Thymus (tissue), 11 donors: Measurements from ENCODE around the gene ABCC9. TPM values are rescaled to one million over a fixed set of nuclear protein-coding genes. Genes with fewer than 3 reads are reported as not detected.
"Not testable (repeated sequence)": the region's sequence is repeated elsewhere in the genome, so short reads cannot be mapped to it uniquely, and the experiment has no call there.

Source experiments
- DNase-seq, 9 donors: peaks; one replicate each; pipeline ENCODE4 v3.0.0-alpha.2; 2013; ENCODE audit warnings: low spot score in 9 of 9, low read depth in 6 of 9, missing footprints in 1 of 9
- H3K27ac ChIP-seq, 2 donors: one replicate each; pipeline ENCODE4 v1.5.1; 2013; ENCODE audit warnings: control low read depth in 1 of 2, low read depth in 1 of 2, low read length in 1 of 2, mild to moderate bottlenecking in 1 of 2, moderate library complexity in 1 of 2
- H3K27me3 ChIP-seq, 2 donors: one replicate each; pipeline ENCODE4 v1.5.1; 2013; ENCODE audit warnings: low read length in 1 of 2; ENCODE audit not compliant: control insufficient read depth in 2 of 2, insufficient read depth in 1 of 2
- H3K36me3 ChIP-seq, 2 donors: one replicate each; pipeline ENCODE4 v1.5.1; 2013; ENCODE audit warnings: low read length in 1 of 2, mild to moderate bottlenecking in 1 of 2, moderate library complexity in 1 of 2; ENCODE audit not compliant: control insufficient read depth in 2 of 2, insufficient read depth in 2 of 2
- H3K4me1 ChIP-seq, 2 donors: one replicate each; pipeline ENCODE4 v1.5.1; 2013; ENCODE audit warnings: low read length in 2 of 2; ENCODE audit not compliant: control insufficient read depth in 2 of 2, insufficient read depth in 2 of 2
- H3K4me3 ChIP-seq, 2 donors: one replicate each; pipeline ENCODE4 v1.5.1; 2013; ENCODE audit warnings: low read length in 2 of 2, control low read depth in 1 of 2, mild to moderate bottlenecking in 1 of 2
- H3K9me3 ChIP-seq, 2 donors: one replicate each; pipeline ENCODE4 v1.5.1; 2013; ENCODE audit warnings: low read length in 1 of 2, mild to moderate bottlenecking in 1 of 2; ENCODE audit not compliant: control insufficient read depth in 2 of 2, insufficient read depth in 1 of 2
- WGBS: extraction: QIAGEN DNeasy Blood & Tissue Kit; methylation state at CpG from one replicate; pipeline ENCODE4 v1.1.7; 2013; 5-methylcytosine and 5-hydroxymethylcytosine counted together
- polyA plus RNA-seq: library from polyadenylated mRNA; stranded (reverse); fragments of 200-250 nt; gene quantifications from one replicate; pipeline ENCODE4 v1.2.3, GENCODE V29; 2013
- total RNA-seq: library from RNA; stranded (reverse); fragments of 120-200 nt; gene quantifications from one replicate; pipeline ENCODE4 v1.2.4, GENCODE V29; 2013
- donor health status: healthy.

Gene ABCC9
- total and polyA plus RNA-seq, 2 donors, result 1.5 to 4.4 TPM

GRCh38 chr12:21913823-21914222 lies 27.4 kb downstream of the ABCC9 start:
- Histone ChIP-seq H3K27ac (no peak overlapping the region), H3K4me3 (no peak overlapping the region), H3K4me1 (no peaks in the 10 kb centered on the region), H3K36me3 (no peaks in the 10 kb centered on the region), H3K9me3 (no peaks in the 10 kb centered on the region), H3K27me3 (no peaks in the 10 kb centered on the region)
- no peak for DNase-seq
- WGBS, result 84% methylated on average over 1 of the region's 1 CpG

- H3K27ac ChIP-seq, result no peak overlapping the region
- no peaks in the 10 kb centered on the region for H3K27me3 ChIP-seq
- H3K4me1 ChIP-seq, result no peaks in the 10 kb centered on the region
- DNase-seq, result no peak
- H3K9me3 ChIP-seq, result no peaks in the 10 kb centered on the region
- H3K36me3 ChIP-seq, result no peaks in the 10 kb centered on the region
- WGBS, result 84% methylated on average over 3 of the region's 3 CpGs
- no peak overlapping the region for H3K4me3 ChIP-seq
Observed at GRCh38 chr12:21912318-21912717, 28.9 kb downstream of the ABCC9 start.

GRCh38 chr12:21911832-21912231 lies 29.4 kb downstream of the ABCC9 start:
- no peak overlapping the region for H3K4me3 ChIP-seq
- H3K27ac ChIP-seq, result no peak overlapping the region
- H3K4me1 ChIP-seq, result no peaks in the 10 kb centered on the region
- H3K36me3 ChIP-seq, result no peaks in the 10 kb centered on the region
- WGBS, result 91% methylated on average over 4 of the region's 4 CpGs
- DNase-seq, result no peak
- H3K27me3 ChIP-seq, result no peaks in the 10 kb centered on the region
- no peaks in the 10 kb centered on the region for H3K9me3 ChIP-seq

- Histone ChIP-seq H3K27me3 (no peaks in the 10 kb centered on the region), H3K9me3 (no peaks in the 10 kb centered on the region), H3K4me1 (no peaks in the 10 kb centered on the region), H3K27ac (no peak overlapping the region), H3K4me3 (no peak overlapping the region), H3K36me3 (no peaks in the 10 kb centered on the region)
- 65% methylated on average over 6 of the region's 6 CpGs for WGBS
- no peak for DNase-seq
Observed at GRCh38 chr12:21910657-21911056, 30.6 kb downstream of the ABCC9 start.

- WGBS, result 91% methylated on average over 6 of the region's 6 CpGs
Observed at GRCh38 chr12:21907948-21908837, 33.0 kb downstream of the ABCC9 start.

GRCh38 chr12:21906919-21907493 lies 34.2 kb downstream of the ABCC9 start:
- 96% methylated on average over 5 of the region's 5 CpGs for WGBS
- H3K9me3 ChIP-seq, result no peaks in the 10 kb centered on the region
- no peak overlapping the region for H3K27ac ChIP-seq
- no peaks in the 10 kb centered on the region for H3K4me1 ChIP-seq
- no peak overlapping the region for H3K4me3 ChIP-seq
- H3K36me3 ChIP-seq, result no peaks in the 10 kb centered on the region
- H3K27me3 ChIP-seq, result no peaks in the 10 kb centered on the region
- DNase-seq, result no peak

More at GRCh38 chr12:21907948-21908837, 33.0 kb downstream of the ABCC9 start:
- Histone ChIP-seq H3K4me1 (no peaks in the 10 kb centered on the region), H3K36me3 (no peaks in the 10 kb centered on the region), H3K27me3 (no peaks in the 10 kb centered on the region), H3K9me3 (no peaks in the 10 kb centered on the region), H3K27ac (no peak overlapping the region), H3K4me3 (no peak overlapping the region)
- no peak for DNase-seq

DNA sequence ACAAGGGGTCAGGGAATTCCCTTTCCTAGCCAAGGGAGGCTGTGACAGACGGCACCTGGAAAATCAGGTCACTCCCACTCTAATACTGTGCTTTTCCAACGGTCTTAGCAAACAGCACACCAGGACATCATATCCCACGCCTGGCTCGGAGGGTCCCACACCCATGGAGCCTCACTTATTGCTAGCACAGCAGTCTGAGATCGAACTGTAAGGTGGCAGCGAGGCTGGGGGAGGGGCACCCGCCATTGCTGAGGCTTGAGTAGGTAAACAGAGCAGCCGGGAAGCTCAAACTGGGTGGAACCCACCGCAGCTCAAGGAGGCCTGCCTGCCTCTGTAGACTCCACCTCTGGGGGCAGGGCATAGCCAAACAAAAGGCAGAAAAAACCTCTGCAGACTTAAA lies 41.7 kb downstream of the ABCC9 start:
- not testable (repeated sequence) for H3K4me1 ChIP-seq, H3K9me3 ChIP-seq, H3K27me3 ChIP-seq, H3K36me3 ChIP-seq, H3K4me3 ChIP-seq, DNase-seq, H3K27ac ChIP-seq
- 85% methylated on average over 9 of the region's 9 CpGs for WGBS

GRCh38 chr12:21895651-21896050 lies 45.6 kb downstream of the ABCC9 start:
- no peaks in the 10 kb centered on the region for H3K27me3 ChIP-seq
- 87% methylated on average over 2 of the region's 2 CpGs for WGBS
- no peaks in the 10 kb centered on the region for H3K4me1 ChIP-seq
- no peaks in the 10 kb centered on the region for H3K9me3 ChIP-seq
- no peaks in the 10 kb centered on the region for H3K36me3 ChIP-seq
- H3K27ac ChIP-seq, result no peak overlapping the region
- no peak for DNase-seq
- H3K4me3 ChIP-seq, result no peak overlapping the region

GRCh38 chr12:21894792-21895595 lies 46.2 kb downstream of the ABCC9 start:
- Histone ChIP-seq H3K27ac (no peak overlapping the region), H3K4me3 (no peak overlapping the region), H3K4me1 (no peaks in the 10 kb centered on the region), H3K9me3 (no peaks in the 10 kb centered on the region), H3K36me3 (no peaks in the 10 kb centered on the region), H3K27me3 (no peaks in the 10 kb centered on the region)
- 81% methylated on average over 4 of the region's 4 CpGs for WGBS
- no peak for DNase-seq
